Ishikawa (cell line): ENCODE results near the gene RTN4RL2.
A peak's percentile ranks its signal among the peaks of the same experiment; 100 is the strongest.

Experiments used
- CEBPB ChIP-seq: IDR thresholded peaks from 2 replicates; pipeline ENCODE4 v1.6.1; 2012
- CREB1 ChIP-seq: IDR thresholded peaks from 2 replicates; pipeline ENCODE4 v1.6.1; 2012; ENCODE audit warnings: low read depth
- EGR1 ChIP-seq: IDR thresholded peaks from 2 replicates; pipeline ENCODE4 v1.6.1; 2012
- EP300 ChIP-seq: IDR thresholded peaks from 2 replicates; pipeline ENCODE4 v1.6.1; 2012; ENCODE audit warnings: borderline replicate concordance
- FOXM1 ChIP-seq: IDR thresholded peaks from 2 replicates; pipeline ENCODE4 v1.6.1; 2012; ENCODE audit warnings: low read depth, borderline replicate concordance
- NFIC ChIP-seq: IDR thresholded peaks from 2 replicates; pipeline ENCODE4 v1.6.1; 2012
- RAD21 ChIP-seq: IDR thresholded peaks from 2 replicates; pipeline ENCODE4 v1.6.1; 2012; ENCODE audit warnings: low read depth
- TAF1 ChIP-seq: IDR thresholded peaks from 2 replicates; pipeline ENCODE4 v1.6.1; 2012; ENCODE audit warnings: low read depth, mild to moderate bottlenecking
- TCF12 ChIP-seq: IDR thresholded peaks from 2 replicates; pipeline ENCODE4 v1.6.1; 2012; ENCODE audit warnings: low read depth
- TEAD4 ChIP-seq: IDR thresholded peaks from 2 replicates; pipeline ENCODE4 v1.6.1; 2012
- YY1 ChIP-seq: IDR thresholded peaks from 2 replicates; pipeline ENCODE4 v1.6.1; 2012; ENCODE audit warnings: low read depth
- ZBTB7A ChIP-seq: IDR thresholded peaks from 2 replicates; pipeline ENCODE4 v1.6.1; 2012; ENCODE audit warnings: low read depth
- TF ChIP-seq, protein P1 (sequence below): IDR thresholded peaks from 2 replicates; pipeline ENCODE4 v1.6.1; 2012
- TF ChIP-seq, protein P2 (sequence below): IDR thresholded peaks from 2 replicates; pipeline ENCODE4 v1.6.1; 2012; ENCODE audit warnings: low read depth, mild to moderate bottlenecking
- TF ChIP-seq, protein P3 (sequence below): IDR thresholded peaks from 2 replicates; pipeline ENCODE4 v1.6.1; 2012

The RTN4RL2 gene

DNA sequence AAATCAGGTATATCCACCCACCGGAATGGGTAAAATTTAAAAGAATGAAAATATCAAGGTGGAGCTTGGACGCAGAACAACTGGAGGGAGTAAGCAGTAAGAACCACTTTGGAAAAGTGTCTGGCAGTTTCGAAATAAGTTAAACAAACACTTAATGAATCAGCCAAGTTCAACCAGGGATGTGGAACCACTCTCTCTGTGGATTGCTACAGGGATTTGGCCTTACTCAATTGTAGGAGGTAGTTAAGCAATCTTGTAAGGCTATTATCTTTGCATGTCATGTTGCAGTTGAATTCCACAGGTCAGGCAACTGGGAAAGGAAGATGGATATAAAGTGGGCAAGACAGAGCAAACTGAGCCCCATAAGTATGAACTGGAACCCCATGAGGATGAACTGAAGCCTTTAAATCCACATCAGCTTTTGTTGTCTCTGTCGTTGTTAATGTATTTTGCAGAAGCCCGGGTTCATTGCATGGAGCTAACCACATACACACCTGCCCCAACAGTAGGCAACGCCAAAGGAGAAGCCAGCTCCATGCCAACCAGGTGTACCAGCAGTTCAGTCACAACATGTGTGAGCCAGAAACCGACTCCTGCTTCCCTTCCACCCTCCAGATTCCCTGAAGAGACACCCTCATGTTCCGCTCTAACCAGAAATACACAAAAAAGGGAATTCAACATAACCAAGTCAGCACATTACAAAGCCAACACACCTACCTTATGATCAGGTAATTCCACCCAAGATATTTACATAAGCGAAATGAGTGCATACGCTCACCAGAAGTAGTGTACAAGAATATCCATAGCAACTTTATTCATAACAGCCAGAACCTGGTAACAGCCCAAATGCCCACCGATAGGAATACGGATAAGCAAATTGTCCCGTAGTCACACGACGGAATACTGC is 25.4 kb upstream of the RTN4RL2 start:
- TF ChIP-seq NFIC, result no peak
- TF ChIP-seq CEBPB, result peak; percentile 41; the same call in 1 of the 2 replicates

DNA sequence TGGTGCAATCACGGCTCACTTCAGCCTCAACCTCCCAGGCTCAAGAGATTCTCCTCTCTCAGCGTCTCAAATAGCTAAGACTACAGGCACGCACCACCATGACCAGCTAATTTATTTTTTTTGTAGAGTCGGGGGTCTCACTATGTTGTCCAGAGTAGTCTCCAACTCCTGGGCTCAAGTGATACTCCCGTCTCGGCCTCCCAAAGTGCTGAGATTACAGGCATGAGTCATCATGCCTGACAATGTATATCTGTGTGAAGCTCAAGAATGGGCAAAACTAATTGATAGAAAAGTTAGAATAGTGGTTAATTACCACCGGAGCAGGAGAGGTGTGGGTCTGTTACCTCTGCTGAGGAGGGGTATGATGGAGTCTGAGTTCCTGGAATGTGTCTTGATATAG is 24.3 kb upstream of the RTN4RL2 start:
- TF ChIP-seq FOXM1 (no peak), YY1 (no peak), ZBTB7A (no peak), RAD21 (no peak), CEBPB (no peak)
- TF ChIP-seq, protein P1, sequence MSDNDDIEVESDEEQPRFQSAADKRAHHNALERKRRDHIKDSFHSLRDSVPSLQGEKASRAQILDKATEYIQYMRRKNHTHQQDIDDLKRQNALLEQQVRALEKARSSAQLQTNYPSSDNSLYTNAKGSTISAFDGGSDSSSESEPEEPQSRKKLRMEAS, result no peak

DNA sequence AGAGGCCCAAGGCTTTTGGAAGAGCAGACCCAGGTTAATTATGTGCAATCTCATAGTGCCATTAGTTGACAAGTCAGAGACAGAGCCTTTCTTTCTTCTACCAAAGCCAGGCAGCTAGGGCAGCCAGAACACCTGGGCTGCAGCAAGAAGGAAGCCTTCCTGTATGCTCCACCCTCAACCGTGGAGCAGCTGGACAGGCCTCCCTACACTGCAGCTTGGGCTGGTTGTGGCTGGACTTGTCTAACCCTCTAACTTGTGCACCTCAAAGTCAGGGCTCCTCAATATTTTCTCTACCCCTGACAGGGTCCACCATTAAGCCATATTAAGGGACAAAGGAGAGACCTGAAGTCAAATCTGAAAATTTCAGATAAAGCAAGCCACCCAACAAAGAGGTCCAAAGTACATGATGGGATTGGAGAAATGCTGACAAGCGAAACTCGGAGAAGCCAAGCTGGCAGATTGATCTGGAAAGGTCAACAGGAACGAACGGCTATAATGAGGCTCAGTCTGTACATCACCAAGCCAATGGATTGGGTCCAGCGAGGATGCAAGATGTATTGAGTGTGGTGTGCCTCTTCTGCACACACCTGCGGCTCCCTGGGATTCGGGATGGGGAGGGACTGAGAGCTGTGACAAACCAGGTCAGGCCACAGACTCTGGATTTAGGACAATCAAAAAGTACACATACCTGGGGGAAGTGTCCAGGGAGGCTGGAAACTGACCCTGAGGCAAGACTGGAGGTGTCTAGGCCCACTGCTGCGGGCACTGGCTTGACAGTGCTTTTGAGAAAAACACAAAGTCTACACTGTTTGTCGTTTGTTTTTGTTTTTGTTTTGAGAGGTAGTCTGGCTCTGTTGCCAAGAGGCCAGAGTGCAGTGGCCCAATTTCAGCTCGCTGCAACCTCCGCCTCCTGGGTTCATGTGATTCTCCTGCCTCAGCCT is 21.7 kb upstream of the RTN4RL2 start:
- TF ChIP-seq, protein P2, sequence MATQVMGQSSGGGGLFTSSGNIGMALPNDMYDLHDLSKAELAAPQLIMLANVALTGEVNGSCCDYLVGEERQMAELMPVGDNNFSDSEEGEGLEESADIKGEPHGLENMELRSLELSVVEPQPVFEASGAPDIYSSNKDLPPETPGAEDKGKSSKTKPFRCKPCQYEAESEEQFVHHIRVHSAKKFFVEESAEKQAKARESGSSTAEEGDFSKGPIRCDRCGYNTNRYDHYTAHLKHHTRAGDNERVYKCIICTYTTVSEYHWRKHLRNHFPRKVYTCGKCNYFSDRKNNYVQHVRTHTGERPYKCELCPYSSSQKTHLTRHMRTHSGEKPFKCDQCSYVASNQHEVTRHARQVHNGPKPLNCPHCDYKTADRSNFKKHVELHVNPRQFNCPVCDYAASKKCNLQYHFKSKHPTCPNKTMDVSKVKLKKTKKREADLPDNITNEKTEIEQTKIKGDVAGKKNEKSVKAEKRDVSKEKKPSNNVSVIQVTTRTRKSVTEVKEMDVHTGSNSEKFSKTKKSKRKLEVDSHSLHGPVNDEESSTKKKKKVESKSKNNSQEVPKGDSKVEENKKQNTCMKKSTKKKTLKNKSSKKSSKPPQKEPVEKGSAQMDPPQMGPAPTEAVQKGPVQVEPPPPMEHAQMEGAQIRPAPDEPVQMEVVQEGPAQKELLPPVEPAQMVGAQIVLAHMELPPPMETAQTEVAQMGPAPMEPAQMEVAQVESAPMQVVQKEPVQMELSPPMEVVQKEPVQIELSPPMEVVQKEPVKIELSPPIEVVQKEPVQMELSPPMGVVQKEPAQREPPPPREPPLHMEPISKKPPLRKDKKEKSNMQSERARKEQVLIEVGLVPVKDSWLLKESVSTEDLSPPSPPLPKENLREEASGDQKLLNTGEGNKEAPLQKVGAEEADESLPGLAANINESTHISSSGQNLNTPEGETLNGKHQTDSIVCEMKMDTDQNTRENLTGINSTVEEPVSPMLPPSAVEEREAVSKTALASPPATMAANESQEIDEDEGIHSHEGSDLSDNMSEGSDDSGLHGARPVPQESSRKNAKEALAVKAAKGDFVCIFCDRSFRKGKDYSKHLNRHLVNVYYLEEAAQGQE, result no peak

DNA sequence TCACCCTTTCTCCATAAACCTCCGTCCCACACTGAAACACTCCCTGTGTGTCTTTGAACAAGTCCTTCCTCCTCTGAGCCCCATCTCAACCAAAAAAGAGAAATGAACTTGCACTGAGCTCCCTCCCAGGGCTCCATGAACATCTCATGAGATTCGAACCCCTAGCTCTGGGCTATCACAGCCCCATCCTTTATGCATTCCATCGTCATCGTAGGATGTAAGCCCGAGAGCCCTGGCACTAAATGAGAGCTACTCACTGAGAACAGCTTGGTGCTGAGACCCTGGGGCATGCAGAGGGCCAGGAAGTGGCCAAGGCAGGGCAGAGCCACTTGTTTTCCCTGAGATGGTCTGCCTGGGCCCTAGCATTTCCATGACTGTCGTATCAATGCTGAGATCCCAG is 20.5 kb upstream of the RTN4RL2 start:
- TF ChIP-seq, protein P1, result no peak
- TF ChIP-seq ZBTB7A, result no peak
- TF ChIP-seq CREB1, result no peak
- TF ChIP-seq YY1, result no peak
- no peak for TF ChIP-seq EGR1
- TF ChIP-seq TEAD4, result no peak
- TF ChIP-seq TCF12, result no peak
- no peak for TF ChIP-seq EP300
- no peak for TF ChIP-seq NFIC
- TF ChIP-seq TAF1, result no peak

DNA sequence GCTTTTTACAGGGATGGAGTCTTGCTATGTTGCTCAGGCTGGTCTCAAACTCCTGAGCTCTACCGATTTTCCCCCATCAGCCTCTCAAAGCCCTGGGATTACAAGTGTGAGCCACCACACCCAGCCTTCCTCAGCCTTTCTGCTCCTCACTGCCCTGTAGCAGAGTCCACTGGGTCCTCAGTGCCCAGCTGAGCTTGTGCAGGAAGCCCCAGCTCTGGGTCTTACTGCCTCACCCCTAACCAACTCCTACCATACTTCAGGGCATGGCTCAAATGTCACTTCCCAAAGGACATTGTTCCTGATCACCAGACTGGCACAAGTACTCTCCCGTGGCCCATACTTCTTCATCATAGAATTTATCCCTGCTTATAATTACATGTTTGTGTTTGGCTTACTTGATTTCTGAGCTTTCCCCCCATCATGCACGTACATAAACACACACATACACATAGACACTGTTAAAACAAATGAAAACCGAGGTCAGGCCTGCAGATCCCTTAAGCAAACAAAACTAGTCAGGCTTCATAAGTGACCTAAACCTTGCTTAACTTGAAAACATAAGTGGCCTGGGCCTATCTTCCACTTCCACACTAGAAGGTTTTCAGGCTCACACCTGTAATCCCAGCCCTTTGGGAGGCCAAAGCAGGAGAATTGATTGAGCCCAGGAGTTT is 19.4 kb upstream of the RTN4RL2 start:
- TF ChIP-seq EGR1 (no peak), TCF12 (no peak), ZBTB7A (no peak), CEBPB (no peak), FOXM1 (no peak), TEAD4 (no peak), EP300 (peak; percentile 27; the same call in 1 of the 2 replicates)

DNA sequence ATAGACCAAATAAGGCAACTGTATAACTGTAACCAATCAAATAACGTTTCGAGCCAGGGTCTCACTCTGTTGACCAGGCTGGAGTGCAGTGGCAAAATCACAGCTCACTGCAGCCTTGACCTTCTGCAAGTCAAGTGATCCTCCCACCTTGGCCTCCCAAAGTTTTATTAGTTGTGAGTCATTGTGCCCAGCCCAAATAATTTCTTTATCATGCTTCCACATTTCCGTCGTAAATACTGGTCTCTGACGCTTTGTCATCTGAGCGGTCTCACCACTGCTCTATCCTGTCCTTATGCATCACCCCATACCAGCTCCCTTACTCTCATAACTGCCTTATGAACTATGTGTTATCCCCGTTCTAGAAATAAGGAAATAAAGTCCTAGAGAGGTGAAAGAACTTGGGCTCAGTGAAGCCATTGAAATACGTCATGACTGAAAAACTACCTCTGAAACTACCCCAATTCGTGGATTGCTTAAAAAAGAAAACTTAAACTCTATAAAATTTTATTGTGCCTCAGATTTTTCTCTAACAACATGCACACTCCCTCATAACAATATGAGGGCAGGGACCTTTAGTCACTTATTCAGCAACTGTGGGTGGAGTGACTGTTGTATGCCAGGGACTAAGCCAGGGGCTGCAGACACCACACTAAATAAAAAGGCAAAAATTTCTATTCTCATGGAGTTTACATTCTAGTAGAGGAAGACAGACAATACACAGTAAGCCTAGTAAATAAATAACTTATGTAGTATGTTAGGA is 15.8 kb upstream of the RTN4RL2 start:
- TF ChIP-seq CREB1 (no peak), EGR1 (no peak)

DNA sequence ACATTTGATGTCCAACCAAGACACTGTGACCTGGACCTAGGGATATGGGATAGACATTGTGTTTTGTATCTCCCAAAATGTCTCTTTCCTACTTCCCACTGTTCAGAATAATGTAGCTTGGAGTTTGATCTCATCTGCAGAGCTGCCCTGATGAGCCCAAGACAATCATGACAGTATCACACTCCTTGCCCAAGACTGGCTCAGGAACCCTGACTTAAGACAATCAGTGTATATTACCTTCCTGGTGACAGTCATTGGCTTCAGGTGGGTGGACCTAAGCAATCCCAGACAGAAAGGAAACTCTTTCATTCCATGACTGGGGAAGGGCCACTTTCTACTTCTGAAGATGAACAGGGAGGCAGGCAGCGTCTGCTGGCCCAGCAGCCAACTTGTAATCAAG is 14.3 kb upstream of the RTN4RL2 start:
- TF ChIP-seq, protein P2, result no peak
- TF ChIP-seq EGR1 (no peak), TAF1 (no peak), NFIC (no peak), YY1 (no peak), TEAD4 (no peak), FOXM1 (no peak), EP300 (no peak), CREB1 (no peak), CEBPB (no peak), RAD21 (no peak), TCF12 (no peak), ZBTB7A (no peak)
- TF ChIP-seq, protein P3, sequence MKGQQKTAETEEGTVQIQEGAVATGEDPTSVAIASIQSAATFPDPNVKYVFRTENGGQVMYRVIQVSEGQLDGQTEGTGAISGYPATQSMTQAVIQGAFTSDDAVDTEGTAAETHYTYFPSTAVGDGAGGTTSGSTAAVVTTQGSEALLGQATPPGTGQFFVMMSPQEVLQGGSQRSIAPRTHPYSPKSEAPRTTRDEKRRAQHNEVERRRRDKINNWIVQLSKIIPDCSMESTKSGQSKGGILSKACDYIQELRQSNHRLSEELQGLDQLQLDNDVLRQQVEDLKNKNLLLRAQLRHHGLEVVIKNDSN, result no peak
- TF ChIP-seq, protein P1, result no peak
